Fibroblast of lung (primary cell): ENCODE data around the gene BCAS1.

Source experiments
- CTCF ChIP-seq, 2 donors: IDR thresholded peaks in 1 of 2; conservative IDR thresholded peaks in 1 of 2; 1 replicate in 1 of 2; 2 replicates in 1 of 2; pipeline ENCODE4 v1.5.1; 2011 to 2012; ENCODE audit warnings: low read length in 2 of 2, control low read depth in 1 of 2, inconsistent platforms in 1 of 2, low read depth in 1 of 2, mild to moderate bottlenecking in 1 of 2
- EZH2 ChIP-seq: IDR thresholded peaks from 2 replicates; pipeline ENCODE4 v1.5.1; 2012; ENCODE audit warnings: low read length, control low read depth, mild to moderate bottlenecking; ENCODE audit errors: missing control alignments

GRCh38 chr20:53910351-53911002, 159.9 kb downstream of the BCAS1 start:
- TF ChIP-seq CTCF (conservative IDR thresholded peaks at IDR 0.05 in 1 of 2, IDR thresholded peaks at IDR 0.05 in 1 of 2; ENCODE audit: low read depth in 1 of 2, low read length in 2 of 2) (no peak), EZH2 (no peak)
